NB4 (cell line): Measurements from ENCODE around the gene CD276.

Experiments used
- MAX ChIP-seq: IDR thresholded peaks from 2 replicates; pipeline ENCODE4 v1.6.1; 2011; ENCODE audit warnings: low read depth, low read length
- POLR2A ChIP-seq: IDR thresholded peaks from 2 replicates; pipeline ENCODE4 v1.6.1; 2011; ENCODE audit warnings: mild to moderate bottlenecking; ENCODE audit not compliant: insufficient read length; ENCODE audit errors: extremely low read depth
- TF ChIP-seq, protein P1 (sequence below): IDR thresholded peaks from one replicate; pipeline ENCODE4 v1.5.1; 2012; ENCODE audit warnings: low read depth, low read length

GRCh38 chr15:73748730-73749129 is 64.5 kb downstream of the CD276 start:
- TF ChIP-seq POLR2A (no peak), MAX (no peak)
- TF ChIP-seq, protein P1, sequence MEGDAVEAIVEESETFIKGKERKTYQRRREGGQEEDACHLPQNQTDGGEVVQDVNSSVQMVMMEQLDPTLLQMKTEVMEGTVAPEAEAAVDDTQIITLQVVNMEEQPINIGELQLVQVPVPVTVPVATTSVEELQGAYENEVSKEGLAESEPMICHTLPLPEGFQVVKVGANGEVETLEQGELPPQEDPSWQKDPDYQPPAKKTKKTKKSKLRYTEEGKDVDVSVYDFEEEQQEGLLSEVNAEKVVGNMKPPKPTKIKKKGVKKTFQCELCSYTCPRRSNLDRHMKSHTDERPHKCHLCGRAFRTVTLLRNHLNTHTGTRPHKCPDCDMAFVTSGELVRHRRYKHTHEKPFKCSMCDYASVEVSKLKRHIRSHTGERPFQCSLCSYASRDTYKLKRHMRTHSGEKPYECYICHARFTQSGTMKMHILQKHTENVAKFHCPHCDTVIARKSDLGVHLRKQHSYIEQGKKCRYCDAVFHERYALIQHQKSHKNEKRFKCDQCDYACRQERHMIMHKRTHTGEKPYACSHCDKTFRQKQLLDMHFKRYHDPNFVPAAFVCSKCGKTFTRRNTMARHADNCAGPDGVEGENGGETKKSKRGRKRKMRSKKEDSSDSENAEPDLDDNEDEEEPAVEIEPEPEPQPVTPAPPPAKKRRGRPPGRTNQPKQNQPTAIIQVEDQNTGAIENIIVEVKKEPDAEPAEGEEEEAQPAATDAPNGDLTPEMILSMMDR: no peak
